HEK293 (cell line): ENCODE measurements around the gene CENPN.

ENCODE experiments used
- CTCF ChIA-PET: fragments of 350-600 bp; formaldehyde crosslinking; extraction: SDS; loops from one replicate; lab custom pipeline; 2021; ENCODE audit warnings: antibody characterized with exemption; lab: Yijun Ruan, JAX
- POLR2A ChIA-PET: fragments of 300-600 bp; formaldehyde crosslinking; extraction: SDS; loops from one replicate; lab custom pipeline; 2020; ENCODE audit warnings: antibody characterized with exemption, inconsistent platforms; lab: Yijun Ruan, JAX
- H3K27ac ChIP-seq: fragments of 200-500 bp; sonication (Bioruptor generic); 2 replicates; pipeline ENCODE4 v1.5.1; 2014; ENCODE audit warnings: low read depth, low read length, control low read depth, inconsistent platforms; ENCODE audit errors: extremely low read depth
- H3K36me3 ChIP-seq, 2 experiments: fragments of 200-500 bp in 1 of 2; sonication (Bioruptor generic) in 1 of 2; 1 replicate in 1 of 2; 2 replicates in 1 of 2; pipeline ENCODE4 v1.5.1; 2014 to 2017; ENCODE audit warnings: inconsistent platforms in 2 of 2, low read length in 2 of 2; ENCODE audit not compliant: control insufficient read depth in 2 of 2, insufficient read depth in 1 of 2
- H3K4me1 ChIP-seq: fragments of 200-500 bp; sonication (Bioruptor generic); 2 replicates; pipeline ENCODE4 v1.5.1; 2014; ENCODE audit warnings: mild to moderate bottlenecking, low read length, inconsistent platforms; ENCODE audit not compliant: control insufficient read depth, insufficient read depth
- H3K4me3 ChIP-seq: 2 replicates; pipeline ENCODE4 v1.5.1; 2011; ENCODE audit warnings: low read depth, mild to moderate bottlenecking, control low read depth, low read length, moderate library complexity
- H3K9me3 ChIP-seq: fragments of 200-500 bp; sonication (Bioruptor generic); 2 replicates; pipeline ENCODE4 v1.5.1; 2014; ENCODE audit warnings: low read depth, low read length, inconsistent platforms; ENCODE audit not compliant: control insufficient read depth, insufficient read depth
- ELK4 ChIP-seq: IDR thresholded peaks from 2 replicates; pipeline ENCODE4 v1.6.1; 2011; ENCODE audit warnings: mild to moderate bottlenecking, low read depth, low read length, borderline replicate concordance
- GLIS2 ChIP-seq: fragments of 450-650 bp; formaldehyde crosslinking; IDR thresholded peaks from 2 replicates; pipeline ENCODE4 v1.5.1; 2016; ENCODE audit warnings: missing biosample characterization, missing genetic modification characterization
- KLF8 ChIP-seq: fragments of 450-650 bp; formaldehyde crosslinking; IDR thresholded peaks from 2 replicates; pipeline ENCODE4 v1.5.1; 2016; ENCODE audit warnings: missing biosample characterization, missing genetic modification characterization
- PRDM1 ChIP-seq: fragments of 450-650 bp; formaldehyde crosslinking; IDR thresholded peaks from 2 replicates; pipeline ENCODE4; 2016; ENCODE audit warnings: missing biosample characterization, missing genetic modification characterization
- PRDM4 ChIP-seq: fragments of 450-650 bp; formaldehyde crosslinking; IDR thresholded peaks from 2 replicates; pipeline ENCODE4 v1.5.1; 2017; ENCODE audit warnings: missing biosample characterization, missing genetic modification characterization
- ZBTB17 ChIP-seq: fragments of 450-650 bp; formaldehyde crosslinking; IDR thresholded peaks from 2 replicates; pipeline ENCODE4 v1.5.1; 2016; ENCODE audit warnings: missing biosample characterization, missing genetic modification characterization
- ZBTB20 ChIP-seq: fragments of 450-650 bp; formaldehyde crosslinking; IDR thresholded peaks from 2 replicates; pipeline ENCODE4 v1.5.1; 2016; ENCODE audit warnings: missing biosample characterization, missing genetic modification characterization
- ZBTB44 ChIP-seq: fragments of 450-650 bp; IDR thresholded peaks from 2 replicates; pipeline ENCODE4 v1.5.1; 2018; ENCODE audit warnings: missing biosample characterization, mild to moderate bottlenecking, missing genetic modification characterization
- ZBTB8A ChIP-seq: fragments of 450-650 bp; formaldehyde crosslinking; IDR thresholded peaks from 2 replicates; pipeline ENCODE4 v1.5.1; 2016; ENCODE audit warnings: missing biosample characterization, missing genetic modification characterization
- ZNF18 ChIP-seq: fragments of 450-650 bp; formaldehyde crosslinking; IDR thresholded peaks from 2 replicates; pipeline ENCODE4 v1.5.1; 2016; ENCODE audit warnings: missing biosample characterization, missing genetic modification characterization
- ZNF239 ChIP-seq: fragments of 450-650 bp; formaldehyde crosslinking; IDR thresholded peaks from 2 replicates; pipeline ENCODE4 v1.5.1; 2016; ENCODE audit warnings: missing biosample characterization, missing genetic modification characterization
- ZNF324 ChIP-seq: fragments of 450-650 bp; formaldehyde crosslinking; IDR thresholded peaks from 2 replicates; pipeline ENCODE4 v1.5.1; 2016; ENCODE audit warnings: missing biosample characterization, missing genetic modification characterization
- ZNF335 ChIP-seq: fragments of 450-650 bp; formaldehyde crosslinking; conservative IDR thresholded peaks from 2 replicates; pipeline ENCODE4 v1.5.1; 2016; ENCODE audit warnings: missing biosample characterization, missing genetic modification characterization
- ZNF341 ChIP-seq: fragments of 450-650 bp; formaldehyde crosslinking; IDR thresholded peaks from 2 replicates; pipeline ENCODE4; 2016; ENCODE audit warnings: low read depth, missing biosample characterization, missing genetic modification characterization
- ZNF394 ChIP-seq: fragments of 450-650 bp; formaldehyde crosslinking; IDR thresholded peaks from 2 replicates; pipeline ENCODE4 v1.5.1; 2016; ENCODE audit warnings: missing biosample characterization, missing genetic modification characterization, mild to moderate bottlenecking, moderate library complexity, borderline replicate concordance
- ZNF426 ChIP-seq: fragments of 450-650 bp; formaldehyde crosslinking; IDR thresholded peaks from 2 replicates; pipeline ENCODE4 v1.5.1; 2017; ENCODE audit warnings: missing biosample characterization, missing genetic modification characterization, mild to moderate bottlenecking, inconsistent platforms, moderate library complexity
- ZNF544 ChIP-seq: fragments of 450-650 bp; formaldehyde crosslinking; IDR thresholded peaks from 2 replicates; pipeline ENCODE4 v1.5.0; 2017; ENCODE audit warnings: missing biosample characterization, missing genetic modification characterization
- ZNF596 ChIP-seq: fragments of 450-650 bp; IDR thresholded peaks from 2 replicates; pipeline ENCODE4 v1.5.0; 2018; ENCODE audit warnings: missing biosample characterization, mild to moderate bottlenecking, missing genetic modification characterization, moderate library complexity
- TF ChIP-seq, protein P1 (sequence below): fragments of 450-650 bp; formaldehyde crosslinking; IDR thresholded peaks from 2 replicates; pipeline ENCODE4 v1.5.1; 2016; ENCODE audit warnings: missing biosample characterization, missing genetic modification characterization

Gene CENPN

GRCh38 chr16:81005610-81006161 lies 1.3 kb upstream of the CENPN start:
- Histone ChIP-seq H3K4me1 (0 out of 2 replicates have a peak, but pooled peaks cover 3% of the 10 kb centered on the region), H3K9me3 (no peaks in the 10 kb centered on the region), H3K4me3 (peak overlapping the region; percentile 70), H3K27ac (peak overlapping the region; percentile 86; the same call in 1 of the 2 replicates), H3K36me3 (peaks cover 0 to 11% of the 10 kb centered on the region in 2 experiments; a peak in 1 of 3 replicates)
- POLR2A ChIA-PET, result no interaction called here
- TF ChIP-seq ZNF18, result no peak
- peak; percentile 21; the same call in 1 of the 2 replicates for TF ChIP-seq ZBTB17
- TF ChIP-seq PRDM4 (tag by site-specific recombination), result peak; percentile 49
- no peak for TF ChIP-seq ELK4
- 0 out of 2 replicates have a peak, but pooled peaks have one; percentile 5 for TF ChIP-seq PRDM1 (tag by site-specific recombination)
- TF ChIP-seq ZNF335, result peak; percentile 74
- CTCF ChIA-PET, result interaction anchor here (0.7 to 2.2 kb wide), 8 partner anchors 9 to 929 kb away, joined by 3 to 12 read pairs (median 4); partner anchors contain the start of gene ATMIN

- H3K36me3 ChIP-seq, result peaks cover 0 to 18% of the 10 kb centered on the region in 2 experiments; a peak in 1 of 3 replicates
- ChIA-PET POLR2A (interaction anchor here (0.6 to 1.4 kb wide), 11 partner anchors 9 to 308 kb away, joined by 3 to 12 read pairs (median 4); partner anchors contain the start of genes ATMIN, C16orf46 and GAN), CTCF (interaction anchor here (1.0 to 1.6 kb wide), 2 partner anchors 29 to 32 kb away, joined by 3 read pairs; partner anchors contain the start of gene ATMIN)
- H3K4me3 ChIP-seq, result peak overlapping the region; percentile 70
- peak overlapping the region; percentile 86 for H3K27ac ChIP-seq
- no peaks in the 10 kb centered on the region for H3K9me3 ChIP-seq
- H3K4me1 ChIP-seq, result 0 out of 2 replicates have a peak, but pooled peaks cover 3% of the 10 kb centered on the region
- TF ChIP-seq ZNF239, result peak; percentile 10; the same call in 1 of the 2 replicates
- no peak for TF ChIP-seq ZNF324 (tag by site-specific recombination)
- no peak for TF ChIP-seq PRDM4 (tag by site-specific recombination)
- TF ChIP-seq, protein P1, sequence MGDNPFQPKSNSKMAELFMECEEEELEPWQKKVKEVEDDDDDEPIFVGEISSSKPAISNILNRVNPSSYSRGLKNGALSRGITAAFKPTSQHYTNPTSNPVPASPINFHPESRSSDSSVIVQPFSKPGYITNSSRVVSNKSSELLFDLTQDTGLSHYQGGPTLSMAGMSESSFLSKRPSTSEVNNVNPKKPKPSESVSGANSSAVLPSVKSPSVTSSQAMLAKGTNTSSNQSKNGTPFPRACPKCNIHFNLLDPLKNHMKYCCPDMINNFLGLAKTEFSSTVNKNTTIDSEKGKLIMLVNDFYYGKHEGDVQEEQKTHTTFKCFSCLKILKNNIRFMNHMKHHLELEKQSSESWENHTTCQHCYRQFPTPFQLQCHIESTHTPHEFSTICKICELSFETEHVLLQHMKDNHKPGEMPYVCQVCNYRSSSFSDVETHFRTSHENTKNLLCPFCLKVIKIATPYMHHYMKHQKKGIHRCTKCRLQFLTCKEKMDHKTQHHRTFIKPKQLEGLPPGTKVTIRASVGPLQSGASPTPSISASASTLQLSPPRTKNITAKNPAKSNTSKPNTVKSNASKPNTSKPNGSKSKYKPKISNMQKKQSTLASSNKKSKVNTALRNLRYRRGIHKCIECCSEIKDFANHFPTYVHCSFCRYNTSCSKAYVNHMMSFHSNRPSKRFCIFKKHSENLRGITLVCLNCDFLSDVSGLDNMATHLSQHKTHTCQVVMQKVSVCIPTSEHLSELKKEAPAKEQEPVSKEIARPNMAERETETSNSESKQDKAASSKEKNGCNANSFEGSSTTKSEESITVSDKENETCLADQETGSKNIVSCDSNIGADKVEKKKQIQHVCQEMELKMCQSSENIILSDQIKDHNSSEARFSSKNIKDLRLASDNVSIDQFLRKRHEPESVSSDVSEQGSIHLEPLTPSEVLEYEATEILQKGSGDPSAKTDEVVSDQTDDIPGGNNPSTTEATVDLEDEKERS, result no peak
- no peak for TF ChIP-seq ZNF596
- peak; percentile 43; the same call in 1 of the 2 replicates for TF ChIP-seq GLIS2
- peak; percentile 29; the same call in 1 of the 2 replicates for TF ChIP-seq ZBTB20 (tag by site-specific recombination)
- no peak for TF ChIP-seq ZNF544
- TF ChIP-seq ZNF426, result no peak
- TF ChIP-seq ZBTB8A, result peak; percentile 38
- TF ChIP-seq ZNF341, result peak; percentile 75
- TF ChIP-seq ZBTB44, result no peak
- peak; percentile 31; the same call in 1 of the 2 replicates for TF ChIP-seq ZNF394 (tag by site-specific recombination)
- TF ChIP-seq KLF8, result peak; percentile 50; the same call in 1 of the 2 replicates
Measured at GRCh38 chr16:81006211-81006812, 702 bp upstream of the CENPN start.
